ENCODE results near the gene TM4SF18.

- TF ChIP-seq EP300 (IDR thresholded peaks at IDR 0.05) (no peak), CTCF (IDR thresholded peaks at IDR 0.05) (no peak), POLR2AphosphoS5 (IDR thresholded peaks at IDR 0.05) (no peak), POLR2A (IDR thresholded peaks at IDR 0.05) (no peak)
These were observed 50.6 kb downstream of the TM4SF18 start for GRCh38 chr3:149282836-149283235.
